GM18909 (cell line): ENCODE results near the gene GBP7.

Experiments used
- ATAC-seq: cut with Tn5 transposase; IDR thresholded peaks from one replicate; pipeline ENCODE4 v1.9.1; 2021; ENCODE audit warnings: mild to moderate bottlenecking; ENCODE audit not compliant: unreplicated experiment, poor library complexity

The GBP7 gene

GRCh38 chr1:89125913-89126580, 49.8 kb downstream of the GBP7 start, which contains the start of gene GBP2:
Gene GBP2, minus strand, starts transcription at chr1:89126114. Its CDS starts 4,148 bp downstream, at chr1:89121966.
- peak; percentile 75 for ATAC-seq

- ATAC-seq: peak; percentile 28
Observed at GRCh38 chr1:89125240-89125912, 50.4 kb downstream of the GBP7 start.

GRCh38 chr1:89121641-89122040, 54.2 kb downstream of the GBP7 start:
- ATAC-seq: no peak

GRCh38 chr1:89114662-89115061, 61.1 kb downstream of the GBP7 start:
- ATAC-seq: no peak

- no peak for ATAC-seq
Observed at GRCh38 chr1:89112871-89113613, 62.8 kb downstream of the GBP7 start.

- no peak for ATAC-seq
Observed at GRCh38 chr1:89104687-89105086, 71.1 kb downstream of the GBP7 start.

- no peak for ATAC-seq
Observed at GRCh38 chr1:89104147-89104546, 71.7 kb downstream of the GBP7 start.

- no peak for ATAC-seq
Observed at GRCh38 chr1:89102021-89102420, 73.8 kb downstream of the GBP7 start.

GRCh38 chr1:89100412-89100811, 75.4 kb downstream of the GBP7 start:
- ATAC-seq: no peak

- ATAC-seq: no peak
Observed at GRCh38 chr1:89098857-89099256, 76.9 kb downstream of the GBP7 start.

- no peak for ATAC-seq
Observed at GRCh38 chr1:89095737-89096136, 80.1 kb downstream of the GBP7 start.

- ATAC-seq: no peak
Observed at GRCh38 chr1:89089962-89090361, 85.8 kb downstream of the GBP7 start.

- ATAC-seq: no peak
Observed at GRCh38 chr1:89088572-89088971, 87.2 kb downstream of the GBP7 start.

GRCh38 chr1:89087241-89087640, 88.6 kb downstream of the GBP7 start:
- ATAC-seq: no peak

- ATAC-seq: no peak
Observed at GRCh38 chr1:89085781-89086180, 90.0 kb downstream of the GBP7 start.
